ENCODE results near the gene NDUFB2. TPM values are rescaled to one million over a fixed set of nuclear protein-coding genes. Genes with fewer than 3 reads are reported as not detected.

Gene NDUFB2
- total and polyA plus RNA-seq, 2 of the 13 experiments (the other 11 are each of a cell fraction or from before 2014, with no cell fraction given), result 206 to 221 TPM

DNA sequence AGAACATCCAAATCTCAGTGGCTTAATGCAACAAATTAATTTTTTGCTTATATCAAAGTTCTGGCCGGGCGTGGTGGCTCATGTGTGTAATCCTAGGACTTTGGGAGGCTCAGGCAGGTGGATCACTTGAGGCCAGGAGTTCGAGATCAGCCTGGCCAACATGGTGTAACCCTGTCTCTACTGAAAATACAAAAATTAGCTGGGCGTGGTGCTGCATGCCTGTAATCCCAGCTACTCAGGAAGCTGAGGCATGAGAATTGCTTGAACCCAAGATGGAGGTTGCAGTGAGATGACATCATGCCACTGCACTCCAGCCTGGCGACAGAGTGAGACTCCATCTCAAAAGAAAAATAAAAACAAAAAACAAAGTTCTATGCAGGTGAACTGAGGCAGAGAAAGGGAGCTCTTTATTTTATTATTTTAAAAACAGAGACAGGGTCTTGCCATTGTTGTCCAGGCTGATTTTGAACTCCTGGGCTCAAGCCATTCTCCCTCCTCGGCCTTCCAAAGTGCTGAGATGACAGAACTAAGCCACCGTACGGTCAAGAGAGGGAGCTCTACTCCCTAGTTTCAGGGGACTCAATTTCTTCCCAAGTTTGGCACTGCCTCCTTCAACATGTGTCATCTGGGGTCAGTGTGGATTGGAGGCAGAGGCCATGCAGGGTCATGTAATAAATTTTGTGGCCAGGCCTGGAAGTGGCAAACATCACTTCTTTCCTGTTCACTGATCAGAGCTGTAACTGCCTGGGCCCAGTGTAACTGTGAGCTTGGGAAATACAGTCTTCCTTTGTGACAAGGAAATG lies 21.4 kb upstream of the NDUFB2 start (continued):
- TF ChIP-seq, protein P1, sequence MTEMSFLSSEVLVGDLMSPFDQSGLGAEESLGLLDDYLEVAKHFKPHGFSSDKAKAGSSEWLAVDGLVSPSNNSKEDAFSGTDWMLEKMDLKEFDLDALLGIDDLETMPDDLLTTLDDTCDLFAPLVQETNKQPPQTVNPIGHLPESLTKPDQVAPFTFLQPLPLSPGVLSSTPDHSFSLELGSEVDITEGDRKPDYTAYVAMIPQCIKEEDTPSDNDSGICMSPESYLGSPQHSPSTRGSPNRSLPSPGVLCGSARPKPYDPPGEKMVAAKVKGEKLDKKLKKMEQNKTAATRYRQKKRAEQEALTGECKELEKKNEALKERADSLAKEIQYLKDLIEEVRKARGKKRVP (CRISPR knock-in tag; IDR thresholded peaks at IDR 0.05), result no peak
- TF ChIP-seq, protein P2, sequence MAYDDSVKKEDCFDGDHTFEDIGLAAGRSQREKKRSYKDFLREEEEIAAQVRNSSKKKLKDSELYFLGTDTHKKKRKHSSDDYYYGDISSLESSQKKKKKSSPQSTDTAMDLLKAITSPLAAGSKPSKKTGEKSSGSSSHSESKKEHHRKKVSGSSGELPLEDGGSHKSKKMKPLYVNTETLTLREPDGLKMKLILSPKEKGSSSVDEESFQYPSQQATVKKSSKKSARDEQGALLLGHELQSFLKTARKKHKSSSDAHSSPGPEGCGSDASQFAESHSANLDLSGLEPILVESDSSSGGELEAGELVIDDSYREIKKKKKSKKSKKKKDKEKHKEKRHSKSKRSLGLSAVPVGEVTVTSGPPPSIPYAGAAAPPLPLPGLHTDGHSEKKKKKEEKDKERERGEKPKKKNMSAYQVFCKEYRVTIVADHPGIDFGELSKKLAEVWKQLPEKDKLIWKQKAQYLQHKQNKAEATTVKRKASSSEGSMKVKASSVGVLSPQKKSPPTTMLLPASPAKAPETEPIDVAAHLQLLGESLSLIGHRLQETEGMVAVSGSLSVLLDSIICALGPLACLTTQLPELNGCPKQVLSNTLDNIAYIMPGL (CRISPR knock-in tag; IDR thresholded peaks at IDR 0.05; ENCODE audit: borderline replicate concordance in 1 of 2, low read depth in 1 of 2), result 0 out of 4 replicates have a peak, but pooled peaks of 1 of the 2 experiments have one; percentile 18
- no peak for TF ChIP-seq ZNF777 (CRISPR knock-in tag; IDR thresholded peaks at IDR 0.05)
- TF ChIP-seq, protein P3, sequence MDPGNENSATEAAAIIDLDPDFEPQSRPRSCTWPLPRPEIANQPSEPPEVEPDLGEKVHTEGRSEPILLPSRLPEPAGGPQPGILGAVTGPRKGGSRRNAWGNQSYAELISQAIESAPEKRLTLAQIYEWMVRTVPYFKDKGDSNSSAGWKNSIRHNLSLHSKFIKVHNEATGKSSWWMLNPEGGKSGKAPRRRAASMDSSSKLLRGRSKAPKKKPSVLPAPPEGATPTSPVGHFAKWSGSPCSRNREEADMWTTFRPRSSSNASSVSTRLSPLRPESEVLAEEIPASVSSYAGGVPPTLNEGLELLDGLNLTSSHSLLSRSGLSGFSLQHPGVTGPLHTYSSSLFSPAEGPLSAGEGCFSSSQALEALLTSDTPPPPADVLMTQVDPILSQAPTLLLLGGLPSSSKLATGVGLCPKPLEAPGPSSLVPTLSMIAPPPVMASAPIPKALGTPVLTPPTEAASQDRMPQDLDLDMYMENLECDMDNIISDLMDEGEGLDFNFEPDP (CRISPR knock-in tag; conservative IDR thresholded peaks at IDR 0.05), result no peak
- no peak for TF ChIP-seq ZNF607 (CRISPR knock-in tag; IDR thresholded peaks at IDR 0.05; ENCODE audit: borderline replicate concordance)
- no peak for TF ChIP-seq CENPX (CRISPR knock-in tag; IDR thresholded peaks at IDR 0.05)
- TF ChIP-seq, protein P4, sequence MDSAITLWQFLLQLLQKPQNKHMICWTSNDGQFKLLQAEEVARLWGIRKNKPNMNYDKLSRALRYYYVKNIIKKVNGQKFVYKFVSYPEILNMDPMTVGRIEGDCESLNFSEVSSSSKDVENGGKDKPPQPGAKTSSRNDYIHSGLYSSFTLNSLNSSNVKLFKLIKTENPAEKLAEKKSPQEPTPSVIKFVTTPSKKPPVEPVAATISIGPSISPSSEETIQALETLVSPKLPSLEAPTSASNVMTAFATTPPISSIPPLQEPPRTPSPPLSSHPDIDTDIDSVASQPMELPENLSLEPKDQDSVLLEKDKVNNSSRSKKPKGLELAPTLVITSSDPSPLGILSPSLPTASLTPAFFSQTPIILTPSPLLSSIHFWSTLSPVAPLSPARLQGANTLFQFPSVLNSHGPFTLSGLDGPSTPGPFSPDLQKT (CRISPR knock-in tag; IDR thresholded peaks at IDR 0.05; ENCODE audit: borderline replicate concordance), result no peak
- TF ChIP-seq RAD21 (CRISPR knock-in tag; IDR thresholded peaks at IDR 0.05), result 0 out of 2 replicates have a peak, but pooled peaks have one; percentile 14
- 0 out of 2 replicates have a peak, but pooled peaks have one; percentile 15 for TF ChIP-seq ATF7 (IDR thresholded peaks at IDR 0.05)
- TF ChIP-seq ATF7 (CRISPR knock-in tag; IDR thresholded peaks at IDR 0.05), result no peak
- TF ChIP-seq SMC3 (IDR thresholded peaks at IDR 0.05; ENCODE audit: low read length), result no peak
- 0 out of 2 replicates have a peak, but pooled peaks have one; percentile 22 for TF ChIP-seq ZFX (CRISPR knock-in tag; IDR thresholded peaks at IDR 0.05; ENCODE audit: low read depth)
